C4-2B (cell line): Measurements from ENCODE around the gene UGT1A8.

Source experiments
- CTCF ChIP-seq: fragments of 450-650 bp; conservative IDR thresholded peaks from 2 replicates; pipeline ENCODE4 v1.5.1; 2017; ENCODE audit warnings: mild to moderate bottlenecking
- ZFX ChIP-seq: fragments of 450-650 bp; IDR thresholded peaks from 2 replicates; pipeline ENCODE4 v1.6.1; 2017

- TF ChIP-seq CTCF = no peak
- TF ChIP-seq ZFX = no peak
Observed at GRCh38 chr2:233816334-233816733, 198.9 kb downstream of the UGT1A8 start.
